ENCODE data around the gene HORMAD2.

DNA sequence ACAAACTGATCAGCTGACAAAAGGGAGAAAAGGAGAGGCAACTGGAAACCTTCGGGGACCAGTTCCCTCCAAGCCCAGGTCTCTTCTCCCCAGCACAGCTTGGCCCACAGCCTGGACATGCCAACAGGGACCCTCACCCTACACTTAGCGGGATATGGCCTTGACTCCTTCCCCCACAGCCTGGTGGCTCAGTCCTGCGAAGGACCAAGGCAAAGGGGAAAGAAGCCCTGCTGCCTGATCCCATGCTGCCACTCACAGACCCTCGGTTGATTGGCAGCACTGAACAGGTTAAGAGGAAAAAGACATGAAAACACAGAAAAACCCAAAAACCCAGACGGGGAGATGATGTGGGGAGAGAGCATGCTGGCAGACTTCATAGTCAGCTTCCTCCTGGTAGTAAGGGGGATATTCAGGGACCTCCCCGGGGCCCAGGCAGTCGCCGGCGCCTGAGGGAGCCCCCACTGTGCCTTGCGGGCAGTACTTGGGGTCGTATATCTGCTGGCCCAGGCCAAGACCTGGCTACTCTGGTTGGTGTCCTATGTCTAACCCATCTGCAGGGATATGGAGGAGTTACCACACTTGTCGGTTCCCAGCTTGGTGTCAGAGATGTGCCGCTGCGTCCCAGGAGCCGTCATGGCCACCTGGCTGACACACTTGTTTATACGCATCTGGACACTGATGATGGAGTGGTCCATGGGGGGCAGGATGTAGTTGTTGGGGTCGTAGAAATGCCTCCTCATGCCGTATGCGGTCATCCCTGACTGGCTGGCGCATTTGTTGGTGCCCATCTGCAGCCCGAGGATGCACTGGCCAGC lies 34.2 kb upstream of the HORMAD2 start:
- no peak for TF ChIP-seq POLR2AphosphoS5 (IDR thresholded peaks at IDR 0.05; ENCODE audit: low read depth, low read length)
- no peak for TF ChIP-seq SIN3A (IDR thresholded peaks at IDR 0.05; ENCODE audit: borderline replicate concordance, insufficient read depth, low read length)
- TF ChIP-seq TAF1 (IDR thresholded peaks at IDR 0.05; ENCODE audit: borderline replicate concordance, insufficient read depth, low read length): no peak
- TF ChIP-seq, protein P1, sequence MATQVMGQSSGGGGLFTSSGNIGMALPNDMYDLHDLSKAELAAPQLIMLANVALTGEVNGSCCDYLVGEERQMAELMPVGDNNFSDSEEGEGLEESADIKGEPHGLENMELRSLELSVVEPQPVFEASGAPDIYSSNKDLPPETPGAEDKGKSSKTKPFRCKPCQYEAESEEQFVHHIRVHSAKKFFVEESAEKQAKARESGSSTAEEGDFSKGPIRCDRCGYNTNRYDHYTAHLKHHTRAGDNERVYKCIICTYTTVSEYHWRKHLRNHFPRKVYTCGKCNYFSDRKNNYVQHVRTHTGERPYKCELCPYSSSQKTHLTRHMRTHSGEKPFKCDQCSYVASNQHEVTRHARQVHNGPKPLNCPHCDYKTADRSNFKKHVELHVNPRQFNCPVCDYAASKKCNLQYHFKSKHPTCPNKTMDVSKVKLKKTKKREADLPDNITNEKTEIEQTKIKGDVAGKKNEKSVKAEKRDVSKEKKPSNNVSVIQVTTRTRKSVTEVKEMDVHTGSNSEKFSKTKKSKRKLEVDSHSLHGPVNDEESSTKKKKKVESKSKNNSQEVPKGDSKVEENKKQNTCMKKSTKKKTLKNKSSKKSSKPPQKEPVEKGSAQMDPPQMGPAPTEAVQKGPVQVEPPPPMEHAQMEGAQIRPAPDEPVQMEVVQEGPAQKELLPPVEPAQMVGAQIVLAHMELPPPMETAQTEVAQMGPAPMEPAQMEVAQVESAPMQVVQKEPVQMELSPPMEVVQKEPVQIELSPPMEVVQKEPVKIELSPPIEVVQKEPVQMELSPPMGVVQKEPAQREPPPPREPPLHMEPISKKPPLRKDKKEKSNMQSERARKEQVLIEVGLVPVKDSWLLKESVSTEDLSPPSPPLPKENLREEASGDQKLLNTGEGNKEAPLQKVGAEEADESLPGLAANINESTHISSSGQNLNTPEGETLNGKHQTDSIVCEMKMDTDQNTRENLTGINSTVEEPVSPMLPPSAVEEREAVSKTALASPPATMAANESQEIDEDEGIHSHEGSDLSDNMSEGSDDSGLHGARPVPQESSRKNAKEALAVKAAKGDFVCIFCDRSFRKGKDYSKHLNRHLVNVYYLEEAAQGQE (IDR thresholded peaks at IDR 0.05; ENCODE audit: insufficient read depth in 1 of 2, low read depth in 2 of 2, low read length in 2 of 2): no peak
- no peak for TF ChIP-seq FOXP2 (optimal IDR thresholded peaks at IDR 0.05; ENCODE audit: borderline replicate concordance, extremely low read depth, extremely low read length, insufficient read depth)

Data from PFSK-1 (cell line).